HG03064 (cell line): ENCODE results near the gene PIEZO1.

Experiments used
- ATAC-seq: cut with Tn5 transposase; IDR thresholded peaks from one replicate; pipeline ENCODE4 v1.9.1; 2021; ENCODE audit warnings: low read depth; ENCODE audit not compliant: unreplicated experiment

Gene PIEZO1

GRCh38 chr16:88737298-88738150, 47.5 kb downstream of the PIEZO1 start:
- no peak for ATAC-seq

GRCh38 chr16:88736496-88736895, 48.5 kb downstream of the PIEZO1 start:
- ATAC-seq = no peak

GRCh38 chr16:88736088-88736487, 48.9 kb downstream of the PIEZO1 start:
- ATAC-seq = no peak

- no peak for ATAC-seq
Measured at GRCh38 chr16:88735616-88736015, 49.4 kb downstream of the PIEZO1 start.

GRCh38 chr16:88735121-88735520, 49.9 kb downstream of the PIEZO1 start:
- ATAC-seq = no peak

- ATAC-seq = no peak
Measured at GRCh38 chr16:88734361-88734728, 50.7 kb downstream of the PIEZO1 start.

- no peak for ATAC-seq
Measured at GRCh38 chr16:88733630-88734360, 51.2 kb downstream of the PIEZO1 start.

GRCh38 chr16:88732961-88733294, 52.1 kb downstream of the PIEZO1 start:
- no peak for ATAC-seq

GRCh38 chr16:88732172-88732960, 52.7 kb downstream of the PIEZO1 start:
- ATAC-seq = no peak

- ATAC-seq = no peak
Measured at GRCh38 chr16:88731699-88732098, 53.3 kb downstream of the PIEZO1 start.

- no peak for ATAC-seq
Measured at GRCh38 chr16:88730632-88731607, 54.1 kb downstream of the PIEZO1 start.

GRCh38 chr16:88727871-88728270, 57.1 kb downstream of the PIEZO1 start:
- no peak for ATAC-seq

GRCh38 chr16:88726981-88727380, 58.0 kb downstream of the PIEZO1 start:
- no peak for ATAC-seq

GRCh38 chr16:88726408-88726749, 58.6 kb downstream of the PIEZO1 start:
- no peak for ATAC-seq

GRCh38 chr16:88725609-88726407, 59.2 kb downstream of the PIEZO1 start:
- no peak for ATAC-seq

- ATAC-seq = no peak
Measured at GRCh38 chr16:88724855-88725555, 60.0 kb downstream of the PIEZO1 start.

- no peak for ATAC-seq
Measured at GRCh38 chr16:88723911-88724310, 61.1 kb downstream of the PIEZO1 start.

- no peak for ATAC-seq
Measured at GRCh38 chr16:88723507-88723887, 61.5 kb downstream of the PIEZO1 start.
